Right lobe of liver (tissue), 6 donors: Measurements from ENCODE around the gene RGS9. TPM values are rescaled to one million over a fixed set of nuclear protein-coding genes. Genes with fewer than 3 reads are reported as not detected.

Source experiments
- ATAC-seq, 4 donors: fragments of 200-7000 bp; cut with Tn5 transposase; one replicate each; pipeline ENCODE4 v1.9.1; 2020; ENCODE audit warnings: mild to moderate bottlenecking in 4 of 4, moderate library complexity in 4 of 4
- DNase-seq, 3 donors: peaks; one replicate each; pipeline ENCODE4 v3.0.0-alpha.2; 2020
- H3K27ac ChIP-seq, 3 donors: fragments of 200-600 bp; one replicate each; pipeline ENCODE4 v1.8.0; 2022
- H3K27me3 ChIP-seq, 2 donors: fragments of 200-600 bp; one replicate each; pipeline ENCODE4 v1.8.0; 2022
- H3K36me3 ChIP-seq, 4 donors: fragments of 200-600 bp; sonication (generic) in 1 of 4; one replicate each; pipeline versions ENCODE4 v1.5.1 to v1.8.0; 2017 to 2022; ENCODE audit warnings: control low read depth in 1 of 4
- H3K4me1 ChIP-seq, 4 donors: fragments of 200-600 bp; sonication (generic) in 1 of 4; one replicate each; pipeline versions ENCODE4 v1.5.1 to v1.8.0; 2017 to 2022; ENCODE audit warnings: control low read depth in 1 of 4
- H3K4me3 ChIP-seq, 3 donors: fragments of 200-600 bp; one replicate each; pipeline ENCODE4 v1.8.0; 2022
- H3K9me3 ChIP-seq, 4 donors: fragments of 200-600 bp; sonication (generic) in 1 of 4; one replicate each; pipeline versions ENCODE4 v1.5.1 to v1.8.0; 2017 to 2022; ENCODE audit warnings: control low read depth in 1 of 4
- POLR2A ChIP-seq: fragments of 450-650 bp; IDR thresholded peaks from one replicate; pipeline ENCODE4 v1.6.1; 2017; ENCODE audit warnings: antibody characterized with exemption, mild to moderate bottlenecking
- WGBS: methylation state at CpG from one replicate; pipeline ENCODE4 v1.1.6; 2018; ENCODE audit warnings: low coverage, low lambda C conversion rate; ENCODE audit not compliant: insufficient coverage; ENCODE audit errors: missing lambda C conversion rate; 5-methylcytosine and 5-hydroxymethylcytosine counted together
- intact Hi-C, 2 donors: fragments of 100-400 bp; cut with DNase I; formaldehyde crosslinking; loops; one replicate each; pipeline versions ENCODE4 v1.11.2 to v1.14.1; 2022
- total RNA-seq, 6 experiments: library from RNA; depleted of rRNA in 2 of 6; stranded (reverse); fragments of >200 nt in 2 of 6; fragmentation: NEBNext Ultra II Directional in 3 of 6; extraction: Animal tissue kit (Norgen Biotek cat#: 25700) in 3 of 6; gene quantifications; one replicate each; pipeline versions ENCODE4 v1.1.0 to v1.2.4, GENCODE V29; 2016 to 2023
- TF ChIP-seq, protein P1 (sequence below), 4 donors: fragments of 200-600 bp in 3 of 4; fragments of 450-650 bp in 1 of 4; IDR thresholded peaks; one replicate each; pipeline versions ENCODE4 v1.5.1 to v1.8.0; 2016 to 2022; ENCODE audit warnings: antibody characterized with exemption in 4 of 4, mild to moderate bottlenecking in 2 of 4
- donor health status: DM: no; HTN: yes; CAD: no.
- donor health status: DM: no; HTN: no; CAD: no.
- donor health status: DM: no; HTN: no; CAD: no.
- donor health status: DM: no; HTN: yes; CAD: no.
- donor health status: DM: no; HTN: yes; CAD: no.

RGS9 gene
- total RNA-seq, 6 experiments from 2014 or later = 1.9 to 12.8 (median 5.7) TPM

DNA sequence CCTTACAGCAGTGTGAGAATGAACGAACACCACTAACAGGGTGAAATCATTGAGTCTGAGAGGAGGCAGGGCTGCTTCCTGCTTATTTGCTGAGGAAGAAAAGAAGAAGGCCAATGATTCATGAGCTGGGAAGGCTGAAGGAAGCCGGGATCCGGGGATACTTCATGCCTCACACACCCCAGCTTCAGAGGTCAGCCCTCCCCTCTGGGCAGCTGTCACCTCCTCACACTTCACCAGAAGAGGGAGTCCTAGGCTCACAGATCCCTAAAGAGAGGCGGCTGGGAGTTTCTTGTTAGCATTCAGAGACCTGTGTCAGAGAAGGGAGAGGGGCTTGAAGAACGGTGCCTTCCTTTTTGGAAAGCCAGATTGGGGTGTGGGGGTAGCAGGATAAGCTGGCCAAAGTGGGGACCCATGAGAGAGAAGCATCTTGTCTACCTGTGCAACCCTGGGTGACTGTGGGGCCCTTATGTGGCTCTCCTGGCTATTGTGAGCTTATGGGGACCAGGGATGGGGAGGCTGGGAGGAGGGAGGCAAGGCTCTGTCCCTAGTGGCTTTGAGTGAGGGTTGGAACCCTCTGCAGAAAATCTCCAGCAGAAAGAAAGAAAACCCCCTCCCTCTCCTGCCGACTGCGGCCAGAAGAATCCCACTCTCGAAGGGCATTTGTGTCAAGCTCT is 94.6 kb downstream of the RGS9 start:
- Histone ChIP-seq H3K36me3 (no peaks in the 10 kb centered on the region), H3K4me3 (no peak overlapping the region), H3K4me1 (no peaks in the 10 kb centered on the region), H3K27ac (no peak overlapping the region), H3K9me3 (no peaks in the 10 kb centered on the region), H3K27me3 (no peaks in the 10 kb centered on the region)
- intact Hi-C loops = no loop called here
- TF ChIP-seq POLR2A = no peak
- TF ChIP-seq, protein P1, sequence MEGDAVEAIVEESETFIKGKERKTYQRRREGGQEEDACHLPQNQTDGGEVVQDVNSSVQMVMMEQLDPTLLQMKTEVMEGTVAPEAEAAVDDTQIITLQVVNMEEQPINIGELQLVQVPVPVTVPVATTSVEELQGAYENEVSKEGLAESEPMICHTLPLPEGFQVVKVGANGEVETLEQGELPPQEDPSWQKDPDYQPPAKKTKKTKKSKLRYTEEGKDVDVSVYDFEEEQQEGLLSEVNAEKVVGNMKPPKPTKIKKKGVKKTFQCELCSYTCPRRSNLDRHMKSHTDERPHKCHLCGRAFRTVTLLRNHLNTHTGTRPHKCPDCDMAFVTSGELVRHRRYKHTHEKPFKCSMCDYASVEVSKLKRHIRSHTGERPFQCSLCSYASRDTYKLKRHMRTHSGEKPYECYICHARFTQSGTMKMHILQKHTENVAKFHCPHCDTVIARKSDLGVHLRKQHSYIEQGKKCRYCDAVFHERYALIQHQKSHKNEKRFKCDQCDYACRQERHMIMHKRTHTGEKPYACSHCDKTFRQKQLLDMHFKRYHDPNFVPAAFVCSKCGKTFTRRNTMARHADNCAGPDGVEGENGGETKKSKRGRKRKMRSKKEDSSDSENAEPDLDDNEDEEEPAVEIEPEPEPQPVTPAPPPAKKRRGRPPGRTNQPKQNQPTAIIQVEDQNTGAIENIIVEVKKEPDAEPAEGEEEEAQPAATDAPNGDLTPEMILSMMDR (IDR thresholded peaks at IDR 0.05) = peak; percentile 46 to 61 (median 52)
- DNase-seq (no peak), ATAC-seq (peak; percentile 74 to 84 (median 78))
- 15% methylated on average over 5 of the region's 8 CpGs for WGBS

- WGBS = 36% methylated on average over 2 of the region's 2 CpGs
- ATAC-seq = no peak
- intact Hi-C loops = no loop called here
- no peaks in the 10 kb centered on the region for H3K9me3 ChIP-seq
- H3K4me3 ChIP-seq = no peak overlapping the region
- no peak for DNase-seq
- no peaks in the 10 kb centered on the region for H3K36me3 ChIP-seq
- TF ChIP-seq POLR2A = no peak
- TF ChIP-seq, protein P1 (IDR thresholded peaks at IDR 0.05) = no peak
- H3K27ac ChIP-seq = no peak overlapping the region
- H3K27me3 ChIP-seq = no peaks in the 10 kb centered on the region
- no peaks in the 10 kb centered on the region for H3K4me1 ChIP-seq
Observed at GRCh38 chr17:65235284-65235683, 98.1 kb downstream of the RGS9 start.

DNA sequence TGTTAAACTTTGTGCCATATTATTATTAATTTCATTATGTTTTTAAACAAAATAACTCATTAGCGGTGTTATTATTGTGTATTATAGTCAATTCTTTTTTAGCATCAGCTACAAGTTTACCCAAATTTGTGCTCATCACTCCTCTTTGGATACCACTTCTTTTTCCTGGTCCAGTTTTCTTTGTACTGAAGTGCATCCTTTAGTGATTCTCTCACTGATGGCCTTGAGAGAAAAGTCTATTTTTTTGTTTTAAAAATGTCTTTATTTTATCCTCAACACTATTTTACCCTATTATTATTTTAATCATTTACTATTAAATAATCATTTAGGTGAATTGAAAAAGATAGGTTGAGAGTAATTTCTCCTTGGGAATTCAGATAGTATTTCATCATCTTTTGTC is 99.2 kb downstream of the RGS9 start:
- no peaks in the 10 kb centered on the region for H3K36me3 ChIP-seq
- H3K4me1 ChIP-seq = no peaks in the 10 kb centered on the region
- no peak overlapping the region for H3K4me3 ChIP-seq
- intact Hi-C loops = no loop called here
- H3K27ac ChIP-seq = no peak overlapping the region
- no peaks in the 10 kb centered on the region for H3K27me3 ChIP-seq
- no peak for TF ChIP-seq POLR2A
- TF ChIP-seq, protein P1 (IDR thresholded peaks at IDR 0.05) = no peak
- H3K9me3 ChIP-seq = no peaks in the 10 kb centered on the region
- no peak for DNase-seq
- no peak for ATAC-seq
- WGBS = 80% methylated on average over 1 of the region's 1 CpG

GRCh38 chr17:65243838-65244625 is 106.9 kb downstream of the RGS9 start:
- DNase-seq = no peak
- ATAC-seq = no peak

More at GRCh38 chr17:65243838-65244625, 106.9 kb downstream of the RGS9 start:
- no peak overlapping the region for H3K27ac ChIP-seq
- no peaks in the 10 kb centered on the region for H3K4me1 ChIP-seq
- no peaks in the 10 kb centered on the region for H3K9me3 ChIP-seq
- H3K36me3 ChIP-seq = no peaks in the 10 kb centered on the region
- H3K4me3 ChIP-seq = no peak overlapping the region
- intact Hi-C loops = no loop called here
- TF ChIP-seq, protein P1 (IDR thresholded peaks at IDR 0.05) = no peak
- no peak for TF ChIP-seq POLR2A
- 67% methylated on average over 7 of the region's 9 CpGs for WGBS
- no peaks in the 10 kb centered on the region for H3K27me3 ChIP-seq
